Esophagus squamous epithelium (tissue), 5 donors: ENCODE results near the gene GPR142. TPM values are rescaled to one million over a fixed set of nuclear protein-coding genes. Genes with fewer than 3 reads are reported as not detected.

Source experiments
- DNase-seq: peaks from one replicate; lab custom pipeline; 2025; lab: John Stamatoyannopoulos, UW
- H3K27ac ChIP-seq, 4 donors: fragments of 200-600 bp; sonication (generic); one replicate each; pipeline ENCODE4 v1.5.1; 2016 to 2019; ENCODE audit warnings: mild to moderate bottlenecking in 1 of 4
- H3K27me3 ChIP-seq, 4 donors: fragments of 200-600 bp; sonication (generic); 1 replicate in 3 of 4; 2 replicates in 1 of 4; pipeline versions ENCODE4 v1.5.1 to v1.6.0; 2017 to 2021; ENCODE audit warnings: antibody characterized with exemption in 1 of 4
- H3K36me3 ChIP-seq, 3 donors: fragments of 200-600 bp; sonication (generic); one replicate each; pipeline ENCODE4 v1.5.1; 2016 to 2019
- H3K4me1 ChIP-seq, 3 donors: fragments of 200-600 bp; sonication (generic); one replicate each; pipeline ENCODE4 v1.5.1; 2017 to 2019
- H3K4me3 ChIP-seq, 4 donors: fragments of 200-600 bp; sonication (generic); 1 replicate in 3 of 4; 2 replicates in 1 of 4; pipeline ENCODE4 v1.5.1; 2016 to 2019; ENCODE audit warnings: mild to moderate bottlenecking in 2 of 4, moderate library complexity in 1 of 4
- H3K9me3 ChIP-seq, 3 donors: fragments of 200-600 bp; sonication (generic); one replicate each; pipeline ENCODE4 v1.5.1; 2016 to 2019
- CTCF ChIP-seq, 6 experiments: fragments of 450-650 bp in 4 of 6; fragments of 200-600 bp in 2 of 6; sonication (generic) in 2 of 6; IDR thresholded peaks; one replicate each; pipeline ENCODE4 v1.5.1; 2016 to 2019; ENCODE audit warnings: antibody characterized with exemption in 6 of 6, mild to moderate bottlenecking in 4 of 6, moderate library complexity in 4 of 6
- POLR2A ChIP-seq, 4 donors: fragments of 450-650 bp; IDR thresholded peaks; one replicate each; pipeline ENCODE4 v1.6.1; 2017; ENCODE audit warnings: antibody characterized with exemption in 4 of 4, mild to moderate bottlenecking in 4 of 4, moderate library complexity in 3 of 4
- WGBS, 2 donors: methylation state at CpG; one replicate each; pipeline ENCODE4 v1.1.5; 2018; 5-methylcytosine and 5-hydroxymethylcytosine counted together
- intact Hi-C: fragments of 100-400 bp; cut with DNase I; formaldehyde crosslinking; loops from one replicate; pipeline ENCODE4 v1.15.0; 2022
- total RNA-seq, 4 donors: library from RNA; depleted of rRNA; stranded (reverse); fragments of >200 nt; gene quantifications; one replicate each; pipeline ENCODE4 v1.1.0, GENCODE V29; 2016
- donor health status: DM: yes; HTN: yes; CAD: no.

Gene GPR142
- total RNA-seq, 4 donors from 2014 or later: 0.38 TPM; not detected in 3

DNA sequence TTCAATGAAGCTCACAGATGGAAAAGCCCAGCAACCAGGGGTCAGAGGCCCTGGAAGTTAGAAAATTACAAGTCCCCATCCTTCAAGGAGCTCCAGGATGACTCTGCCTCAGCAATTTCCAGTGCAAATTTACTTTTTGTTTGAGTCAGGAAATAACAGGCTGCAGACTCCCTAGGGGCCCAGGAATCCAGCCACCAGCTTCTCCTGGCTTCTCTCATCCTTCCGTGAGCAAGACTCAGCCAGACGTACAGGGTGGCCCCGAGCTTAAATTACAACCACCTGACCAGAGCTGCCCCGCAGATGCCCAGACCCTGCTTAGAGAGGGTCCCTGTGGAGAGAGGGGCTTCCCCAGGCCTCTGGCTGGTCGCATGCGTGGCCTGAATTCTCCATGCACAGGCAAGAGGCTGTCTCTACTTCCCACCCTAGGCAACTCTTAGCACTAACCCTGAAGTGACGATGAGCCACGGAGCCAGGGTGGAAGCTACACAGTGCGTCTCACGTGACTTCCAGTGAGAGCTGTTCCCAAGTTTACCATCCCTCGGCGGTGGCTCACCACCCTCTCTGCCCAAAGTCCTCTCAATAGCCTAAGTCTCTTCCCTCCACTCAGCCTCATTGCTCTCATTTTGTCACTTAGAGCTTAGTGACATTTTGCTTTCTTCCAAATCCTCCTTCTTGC lies 27.1 kb downstream of the GPR142 start:
- intact Hi-C loops: no loop called here
- 82 to 93% methylated on average over 7 to 12 of the region's 12 CpGs for WGBS, 2 donors
- H3K9me3 ChIP-seq: no peaks in the 10 kb centered on the region
- no peak overlapping the region for H3K4me3 ChIP-seq
- H3K27me3 ChIP-seq: peaks cover 0 to 4% (median 0%) of the 10 kb centered on the region in 4 donors
- peaks cover 0 to 7% (median 0%) of the 10 kb centered on the region in 3 donors for H3K4me1 ChIP-seq
- H3K36me3 ChIP-seq: no peaks in the 10 kb centered on the region
- H3K27ac ChIP-seq: no peak overlapping the region
- no peak for DNase-seq
- TF ChIP-seq POLR2A (IDR thresholded peaks at IDR 0.05) (no peak), CTCF (IDR thresholded peaks at IDR 0.05) (no peak)

- Histone ChIP-seq H3K36me3 (no peaks in the 10 kb centered on the region), H3K27me3 (no peaks in the 10 kb centered on the region), H3K9me3 (no peaks in the 10 kb centered on the region), H3K4me3 (no peak overlapping the region), H3K27ac (no peak overlapping the region), H3K4me1 (peaks cover 0 to 7% (median 0%) of the 10 kb centered on the region in 3 donors)
- intact Hi-C loops: no loop called here
- no peak for DNase-seq
- 45 to 58% methylated on average over 2 to 3 of the region's 7 CpGs for WGBS, 2 donors
- TF ChIP-seq POLR2A (IDR thresholded peaks at IDR 0.05) (no peak), CTCF (IDR thresholded peaks at IDR 0.05) (no peak)
These were observed 27.7 kb downstream of the GPR142 start for GRCh38 chr17:74394977-74395376.

GRCh38 chr17:74396567-74396966 lies 29.3 kb downstream of the GPR142 start:
- Histone ChIP-seq H3K4me3 (no peak overlapping the region), H3K4me1 (peaks cover 0 to 7% (median 0%) of the 10 kb centered on the region in 3 donors), H3K27me3 (no peaks in the 10 kb centered on the region), H3K9me3 (no peaks in the 10 kb centered on the region), H3K27ac (no peak overlapping the region), H3K36me3 (no peaks in the 10 kb centered on the region)
- intact Hi-C loops: no loop called here
- WGBS, 2 donors: 80 to 83% methylated on average over 4 of the region's 4 CpGs
- no peak for TF ChIP-seq POLR2A (IDR thresholded peaks at IDR 0.05)
- no peak for TF ChIP-seq CTCF (IDR thresholded peaks at IDR 0.05)
- DNase-seq: no peak

DNA sequence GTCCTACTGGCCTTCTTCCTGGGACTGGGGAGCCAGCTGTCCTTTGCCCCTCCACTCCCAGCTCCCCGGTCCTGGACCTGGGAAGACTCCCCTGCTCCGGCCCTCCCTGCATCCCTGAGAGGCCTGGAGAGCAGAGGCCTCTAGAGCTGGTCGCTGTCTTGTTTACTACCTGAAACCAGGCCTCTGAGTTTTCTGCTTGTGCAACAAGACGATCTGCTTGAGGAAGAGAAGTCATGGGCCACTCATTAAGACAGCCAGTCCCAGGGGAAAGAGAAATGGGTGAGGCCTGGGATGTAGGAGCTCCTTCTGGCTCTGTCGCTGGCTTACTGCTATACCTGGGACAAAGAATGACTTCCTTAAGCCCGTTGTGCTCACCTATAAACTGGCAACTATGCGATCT lies 34.7 kb downstream of the GPR142 start:
- 85 to 96% methylated on average over 6 to 7 of the region's 7 CpGs for WGBS, 2 donors
- no peaks in the 10 kb centered on the region for H3K9me3 ChIP-seq
- no peaks in the 10 kb centered on the region for H3K36me3 ChIP-seq
- no peak overlapping the region for H3K27ac ChIP-seq
- peaks cover 0 to 28% (median 0%) of the 10 kb centered on the region in 4 donors for H3K27me3 ChIP-seq
- H3K4me3 ChIP-seq: no peak overlapping the region
- intact Hi-C loops: no loop called here
- no peaks in the 10 kb centered on the region for H3K4me1 ChIP-seq
- no peak for TF ChIP-seq POLR2A (IDR thresholded peaks at IDR 0.05)
- no peak for DNase-seq

DNA sequence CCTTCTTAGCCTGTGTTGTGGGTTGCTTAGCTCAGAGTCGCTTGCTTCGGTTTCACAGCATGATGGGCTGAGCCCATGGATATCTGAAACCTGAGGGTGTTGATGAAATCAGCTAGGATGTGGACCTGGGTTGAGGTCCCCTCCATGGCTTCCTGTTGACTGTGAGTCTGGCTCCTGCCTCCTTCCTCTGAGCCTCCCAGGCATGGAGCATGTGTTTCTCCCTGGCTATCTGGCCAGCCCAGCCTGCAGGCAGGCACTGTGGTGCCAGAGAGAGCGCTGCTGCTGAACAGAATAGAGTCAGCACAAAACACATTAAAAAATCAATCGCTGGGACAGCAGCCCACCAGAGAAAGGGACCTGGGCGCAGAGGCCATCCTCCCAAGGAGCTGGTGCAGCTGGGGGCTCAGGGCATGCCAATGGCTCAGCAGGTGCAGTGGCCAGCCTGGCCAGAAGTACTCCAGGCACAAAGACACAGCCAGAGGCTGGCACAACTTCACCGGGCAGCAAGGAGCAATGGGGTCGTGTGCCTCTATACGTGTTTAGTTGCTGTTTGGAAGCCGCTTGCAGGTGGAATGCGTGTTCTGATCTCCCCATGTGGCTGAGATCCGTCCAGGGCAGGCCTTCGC lies 36.3 kb downstream of the GPR142 start:
- no peaks in the 10 kb centered on the region for H3K36me3 ChIP-seq
- H3K4me3 ChIP-seq: no peak overlapping the region
- WGBS, 2 donors: 52 to 72% methylated on average over 7 to 10 of the region's 12 CpGs
- no peak for TF ChIP-seq CTCF (IDR thresholded peaks at IDR 0.05)
- TF ChIP-seq POLR2A (IDR thresholded peaks at IDR 0.05): no peak
- intact Hi-C loops: no loop called here
- no peaks in the 10 kb centered on the region for H3K9me3 ChIP-seq
- peaks cover 0 to 28% (median 0%) of the 10 kb centered on the region in 4 donors for H3K27me3 ChIP-seq
- H3K4me1 ChIP-seq: no peaks in the 10 kb centered on the region
- H3K27ac ChIP-seq: no peak overlapping the region
- no peak for DNase-seq
